GM23338 (cell line): ENCODE results near the gene ANXA6. TPM values are rescaled to one million over a fixed set of nuclear protein-coding genes. Genes with fewer than 3 reads are reported as not detected.

Experiments
- ATAC-seq: fragments of 200-7000 bp; cut with Tn5 transposase; 3 replicates; pipeline ENCODE4 v1.9.1; 2020
- DNase-seq: peaks from one replicate; pipeline ENCODE4 v3.0.0-alpha.2; 2015; ENCODE audit warnings: low spot score
- H2AFZ ChIP-seq: fragments of 200-600 bp; sonication (generic); 2 replicates; pipeline ENCODE4 v1.8.0; 2016; ENCODE audit warnings: antibody characterized with exemption, mild to moderate bottlenecking, moderate library complexity
- H3F3A ChIP-seq: fragments of 200-600 bp; sonication (generic); replicated peaks from 2 replicates; pipeline ENCODE4 v1.8.0; 2017; ENCODE audit warnings: antibody characterized with exemption, mixed run types, low read depth
- H3K27ac ChIP-seq: fragments of 200-600 bp; sonication (generic); 2 replicates; pipeline ENCODE4 v1.6.1; 2016; ENCODE audit warnings: low read depth
- H3K27me3 ChIP-seq: fragments of 200-600 bp; sonication (generic); 2 replicates; pipeline ENCODE4 v1.8.0; 2016; ENCODE audit warnings: mild to moderate bottlenecking, mixed run types, moderate library complexity; ENCODE audit not compliant: insufficient read depth
- H3K36me3 ChIP-seq: fragments of 200-600 bp; sonication (generic); 2 replicates; pipeline ENCODE4 v1.8.0; 2016; ENCODE audit warnings: mild to moderate bottlenecking; ENCODE audit not compliant: insufficient read depth
- H3K4me1 ChIP-seq: fragments of 200-600 bp; sonication (generic); 2 replicates; pipeline ENCODE4 v1.8.0; 2016; ENCODE audit warnings: mild to moderate bottlenecking, moderate library complexity; ENCODE audit not compliant: insufficient read depth
- H3K4me2 ChIP-seq: fragments of 200-600 bp; sonication (generic); 2 replicates; pipeline ENCODE4 v1.7.1; 2017; ENCODE audit warnings: mixed run types
- H3K4me3 ChIP-seq: fragments of 200-600 bp; sonication (generic); 2 replicates; pipeline ENCODE4 v1.6.1; 2016; ENCODE audit warnings: mixed run types
- H3K79me2 ChIP-seq: fragments of 200-600 bp; sonication (generic); replicated peaks from 2 replicates; pipeline ENCODE4 v1.8.0; 2017; ENCODE audit warnings: mild to moderate bottlenecking; ENCODE audit not compliant: insufficient read depth
- H3K9me2 ChIP-seq: fragments of 200-600 bp; sonication (generic); 2 replicates; pipeline ENCODE4 v1.8.0; 2017; ENCODE audit not compliant: insufficient read depth
- H4K20me1 ChIP-seq: fragments of 200-600 bp; sonication (generic); replicated peaks from 2 replicates; pipeline ENCODE4 v1.8.0; 2017; ENCODE audit warnings: mild to moderate bottlenecking; ENCODE audit not compliant: insufficient read depth
- H3K27ac Mint-ChIP-seq: 2 replicates; pipeline ENCODE4 v1.8.0; 2020; ENCODE audit warnings: inconsistent platforms, mild to moderate bottlenecking, moderate library complexity, mixed read lengths
- H3K27me3 Mint-ChIP-seq: 3 replicates; pipeline ENCODE4 v1.8.0; 2022; ENCODE audit warnings: low read depth, mild to moderate bottlenecking, moderate library complexity, mixed read lengths, inconsistent platforms; ENCODE audit not compliant: insufficient read depth, poor library complexity
- H3K36me3 Mint-ChIP-seq: 3 replicates; pipeline ENCODE4 v1.8.0; 2021; ENCODE audit warnings: low read depth, mild to moderate bottlenecking, inconsistent platforms, moderate library complexity, mixed read lengths
- H3K4me1 Mint-ChIP-seq: 3 replicates; pipeline ENCODE4 v1.8.0; 2020; ENCODE audit warnings: mild to moderate bottlenecking, inconsistent platforms, mixed read lengths
- H3K4me3 Mint-ChIP-seq: 3 replicates; pipeline ENCODE4 v1.8.0; 2021; ENCODE audit warnings: moderate library complexity, mild to moderate bottlenecking, inconsistent platforms, mixed read lengths
- H3K9me3 Mint-ChIP-seq: 3 replicates; pipeline ENCODE4 v1.8.0; 2020; ENCODE audit warnings: moderate library complexity, mild to moderate bottlenecking, inconsistent platforms, mixed read lengths
- CREB1 ChIP-seq: fragments of 250-450 bp; sonication (Bioruptor Pico); IDR thresholded peaks from 2 replicates; pipeline ENCODE4 v1.5.0; 2020; ENCODE audit warnings: low read depth, mild to moderate bottlenecking, moderate library complexity
- CTCF ChIP-seq, 2 experiments: fragments of 200-600 bp in 1 of 2; sonication (generic) in 1 of 2; conservative IDR thresholded peaks; 2 replicates each; pipeline versions ENCODE4 v1.5.1 to v1.6.1; 2016 to 2017; ENCODE audit warnings: antibody characterized with exemption in 2 of 2, low read depth in 2 of 2, mild to moderate bottlenecking in 2 of 2, moderate library complexity in 1 of 2
- EZH2 ChIP-seq: fragments of 200-600 bp; sonication (generic); IDR thresholded peaks from one replicate; pipeline ENCODE4 v1.8.0; 2017; ENCODE audit warnings: antibody characterized with exemption, mild to moderate bottlenecking, low read depth; ENCODE audit not compliant: unreplicated experiment
- NANOG ChIP-seq: IDR thresholded peaks from 2 replicates; pipeline ENCODE4 v1.6.1; 2016; ENCODE audit warnings: antibody characterized with exemption, borderline replicate concordance
- POLR2AphosphoS5 ChIP-seq: IDR thresholded peaks from 2 replicates; pipeline ENCODE4 v1.6.1; 2016; ENCODE audit warnings: antibody characterized with exemption, low read depth
- STAT1 ChIP-seq: IDR thresholded peaks from one replicate; pipeline ENCODE4 v1.6.1; 2016; ENCODE audit warnings: antibody characterized with exemption; ENCODE audit not compliant: unreplicated experiment
- ZNF331 ChIP-seq: fragments of 250-450 bp; sonication (Bioruptor Pico); IDR thresholded peaks from 2 replicates; pipeline ENCODE4 v1.5.0; 2020; ENCODE audit warnings: low read depth, mild to moderate bottlenecking, moderate library complexity
- polyA plus RNA-seq: library from polyadenylated mRNA; unstranded; fragments of >200 nt; fragmentation: Nextera tagmentation; extraction: Ambion mirVana; gene quantifications from 2 replicates; pipeline ENCODE4 v1.2.1, GENCODE V29; 2016
- total RNA-seq: library from RNA; depleted of rRNA; stranded (reverse); fragments of >200 nt; shearing (Covaris generic); gene quantifications from 2 replicates; pipeline ENCODE4 v1.2.3, GENCODE V29; 2014
- TF ChIP-seq, protein P1 (sequence below): IDR thresholded peaks from one replicate; pipeline ENCODE4 v1.6.1; 2018; ENCODE audit warnings: antibody characterized with exemption; ENCODE audit not compliant: unreplicated experiment
- TF ChIP-seq, protein P2 (sequence below): IDR thresholded peaks from 2 replicates; pipeline ENCODE4 v1.6.1; 2016; ENCODE audit warnings: antibody characterized with exemption

The ANXA6 gene
- total and polyA plus RNA-seq, 2 experiments from 2014 or later = 26.5 to 110 TPM

DNA sequence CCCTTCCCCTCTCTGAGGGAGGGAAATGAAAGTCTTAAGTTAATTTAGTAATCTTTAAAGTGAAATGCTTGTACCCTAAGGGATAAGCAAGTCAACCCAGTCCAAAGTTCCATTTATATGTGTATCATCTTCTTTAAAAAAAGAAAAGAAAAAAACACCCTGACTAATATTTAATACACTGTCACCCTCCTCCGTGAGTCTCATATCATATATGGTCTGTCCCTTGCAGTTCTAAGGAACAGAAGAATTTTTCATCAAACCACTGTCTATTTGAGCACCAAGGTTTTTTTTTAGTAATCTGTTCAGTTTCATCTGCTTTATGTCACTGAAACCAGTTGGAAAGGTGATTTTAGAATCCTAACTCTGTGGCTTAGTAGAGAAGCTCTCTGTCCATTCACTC lies 92.0 kb downstream of the ANXA6 start:
- Histone ChIP-seq H3F3A (no peaks in the 10 kb centered on the region), H3K9me2 (no peaks in the 10 kb centered on the region), H3K27me3 (no peaks in the 10 kb centered on the region), H3K4me2 (no peak overlapping the region), H3K36me3 (no peaks in the 10 kb centered on the region), H3K4me3 (no peak overlapping the region), H4K20me1 (no peaks in the 10 kb centered on the region; the same call in 1 of the 2 replicates), H3K4me1 (no peaks in the 10 kb centered on the region), H3K27ac (no peak overlapping the region), H3K79me2 (peaks cover 5% of the 10 kb centered on the region; the same call in 1 of the 2 replicates), H2AFZ (no peak overlapping the region)
- Mint-ChIP-seq H3K4me3 (no peak overlapping the region), H3K36me3 (peaks cover 12% of the 10 kb centered on the region; the same call in 2 of the 3 replicates), H3K27ac (no peak overlapping the region), H3K27me3 (peaks cover 1% of the 10 kb centered on the region), H3K9me3 (no peaks in the 10 kb centered on the region), H3K4me1 (peaks cover 15% of the 10 kb centered on the region)
- DNase-seq (no peak), ATAC-seq (no peak)
- TF ChIP-seq EZH2 (no peak), STAT1 (no peak), NANOG (no peak), ZNF331 (CRISPR knock-in tag) (no peak), CTCF (conservative IDR thresholded peaks at IDR 0.05; ENCODE audit: low read depth in 2 of 2) (no peak), CREB1 (CRISPR knock-in tag) (no peak), POLR2AphosphoS5 (no peak)
- TF ChIP-seq, protein P1, sequence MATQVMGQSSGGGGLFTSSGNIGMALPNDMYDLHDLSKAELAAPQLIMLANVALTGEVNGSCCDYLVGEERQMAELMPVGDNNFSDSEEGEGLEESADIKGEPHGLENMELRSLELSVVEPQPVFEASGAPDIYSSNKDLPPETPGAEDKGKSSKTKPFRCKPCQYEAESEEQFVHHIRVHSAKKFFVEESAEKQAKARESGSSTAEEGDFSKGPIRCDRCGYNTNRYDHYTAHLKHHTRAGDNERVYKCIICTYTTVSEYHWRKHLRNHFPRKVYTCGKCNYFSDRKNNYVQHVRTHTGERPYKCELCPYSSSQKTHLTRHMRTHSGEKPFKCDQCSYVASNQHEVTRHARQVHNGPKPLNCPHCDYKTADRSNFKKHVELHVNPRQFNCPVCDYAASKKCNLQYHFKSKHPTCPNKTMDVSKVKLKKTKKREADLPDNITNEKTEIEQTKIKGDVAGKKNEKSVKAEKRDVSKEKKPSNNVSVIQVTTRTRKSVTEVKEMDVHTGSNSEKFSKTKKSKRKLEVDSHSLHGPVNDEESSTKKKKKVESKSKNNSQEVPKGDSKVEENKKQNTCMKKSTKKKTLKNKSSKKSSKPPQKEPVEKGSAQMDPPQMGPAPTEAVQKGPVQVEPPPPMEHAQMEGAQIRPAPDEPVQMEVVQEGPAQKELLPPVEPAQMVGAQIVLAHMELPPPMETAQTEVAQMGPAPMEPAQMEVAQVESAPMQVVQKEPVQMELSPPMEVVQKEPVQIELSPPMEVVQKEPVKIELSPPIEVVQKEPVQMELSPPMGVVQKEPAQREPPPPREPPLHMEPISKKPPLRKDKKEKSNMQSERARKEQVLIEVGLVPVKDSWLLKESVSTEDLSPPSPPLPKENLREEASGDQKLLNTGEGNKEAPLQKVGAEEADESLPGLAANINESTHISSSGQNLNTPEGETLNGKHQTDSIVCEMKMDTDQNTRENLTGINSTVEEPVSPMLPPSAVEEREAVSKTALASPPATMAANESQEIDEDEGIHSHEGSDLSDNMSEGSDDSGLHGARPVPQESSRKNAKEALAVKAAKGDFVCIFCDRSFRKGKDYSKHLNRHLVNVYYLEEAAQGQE = no peak
- TF ChIP-seq, protein P2, sequence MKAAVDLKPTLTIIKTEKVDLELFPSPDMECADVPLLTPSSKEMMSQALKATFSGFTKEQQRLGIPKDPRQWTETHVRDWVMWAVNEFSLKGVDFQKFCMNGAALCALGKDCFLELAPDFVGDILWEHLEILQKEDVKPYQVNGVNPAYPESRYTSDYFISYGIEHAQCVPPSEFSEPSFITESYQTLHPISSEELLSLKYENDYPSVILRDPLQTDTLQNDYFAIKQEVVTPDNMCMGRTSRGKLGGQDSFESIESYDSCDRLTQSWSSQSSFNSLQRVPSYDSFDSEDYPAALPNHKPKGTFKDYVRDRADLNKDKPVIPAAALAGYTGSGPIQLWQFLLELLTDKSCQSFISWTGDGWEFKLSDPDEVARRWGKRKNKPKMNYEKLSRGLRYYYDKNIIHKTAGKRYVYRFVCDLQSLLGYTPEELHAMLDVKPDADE = no peak
